ENCODE results near the gene TRABD2A. TPM values are rescaled to one million over a fixed set of nuclear protein-coding genes. Genes with fewer than 3 reads are reported as not detected.
A peak's percentile ranks its signal among the peaks of the same experiment; 100 is the strongest.

TRABD2A gene
- total and polyA plus RNA-seq, 2 of the 13 experiments (the other 11 are each of a cell fraction or from before 2014, with no cell fraction given), result 0.15 TPM; not detected in 1

GRCh38 chr2:84925724-84926376 is 45.0 kb upstream of the TRABD2A start (continued):
- peak; percentile 83; the same call in 1 of the 2 replicates for TF ChIP-seq DZIP1 (CRISPR knock-in tag; IDR thresholded peaks at IDR 0.05)
- TF ChIP-seq MTA3 (CRISPR knock-in tag; IDR thresholded peaks at IDR 0.05), result no peak
- TF ChIP-seq BRCA1 (CRISPR knock-in tag; IDR thresholded peaks at IDR 0.05), result no peak
- peak; percentile 76; the same call in 1 of the 2 replicates for TF ChIP-seq TFE3 (CRISPR knock-in tag; IDR thresholded peaks at IDR 0.05)
- no peak for TF ChIP-seq EZH2 (conservative IDR thresholded peaks at IDR 0.05; ENCODE audit: low read depth, low read length)
- TF ChIP-seq SOX13 (IDR thresholded peaks at IDR 0.05), result peak; percentile 61; the same call in 1 of the 2 replicates
- peak in 1 of 2 experiments; percentile 77; a peak in 2 of 4 replicates for TF ChIP-seq SOX13 (CRISPR knock-in tag; conservative IDR thresholded peaks at IDR 0.05 in 1 of 2, IDR thresholded peaks at IDR 0.05 in 1 of 2)
- peak; percentile 56; the same call in 1 of the 2 replicates for TF ChIP-seq HHEX (CRISPR knock-in tag; IDR thresholded peaks at IDR 0.05)
- TF ChIP-seq ZNF629 (CRISPR knock-in tag; conservative IDR thresholded peaks at IDR 0.05), result peak; percentile 63
- peak; percentile 90; the same call in 2 of the 3 replicates for TF ChIP-seq MXI1 (IDR thresholded peaks at IDR 0.05; ENCODE audit: borderline replicate concordance, low read depth, low read length)
- TF ChIP-seq MIER2 (CRISPR knock-in tag; IDR thresholded peaks at IDR 0.05), result peak; percentile 90
- no peak for TF ChIP-seq ZNF382 (CRISPR knock-in tag; IDR thresholded peaks at IDR 0.05; ENCODE audit: borderline replicate concordance)
- peak; percentile 49; the same call in 1 of the 2 replicates for TF ChIP-seq SIN3B (IDR thresholded peaks at IDR 0.05; ENCODE audit: low read length)
- TF ChIP-seq ZBTB14 (CRISPR knock-in tag; IDR thresholded peaks at IDR 0.05), result no peak
- TF ChIP-seq CREB3 (CRISPR knock-in tag; IDR thresholded peaks at IDR 0.05), result no peak
- peak; percentile 61; the same call in 1 of the 2 replicates for TF ChIP-seq ZNF670 (CRISPR knock-in tag; IDR thresholded peaks at IDR 0.05; ENCODE audit: borderline replicate concordance)
- TF ChIP-seq ZNF879 (CRISPR knock-in tag; IDR thresholded peaks at IDR 0.05), result no peak
- TF ChIP-seq ZNF503 (CRISPR knock-in tag; IDR thresholded peaks at IDR 0.05), result peak; percentile 69; the same call in 1 of the 2 replicates
- no peak for TF ChIP-seq HNRNPH1 (optimal IDR thresholded peaks at IDR 0.05; ENCODE audit: low read depth, low read length)
- peak; percentile 99 for TF ChIP-seq CBX5 (CRISPR knock-in tag; IDR thresholded peaks at IDR 0.05; ENCODE audit: borderline replicate concordance)
- TF ChIP-seq ZNF737 (CRISPR knock-in tag; IDR thresholded peaks at IDR 0.05; ENCODE audit: borderline replicate concordance), result no peak
